ENCODE results near the gene MPPED2. TPM values are rescaled to one million over a fixed set of nuclear protein-coding genes. Genes with fewer than 3 reads are reported as not detected.

MPPED2 gene
- total and polyA plus RNA-seq, 2 donors (not counting 3 experiments of a cell fraction or from before 2014, with no cell fraction given) = not detected

DNA sequence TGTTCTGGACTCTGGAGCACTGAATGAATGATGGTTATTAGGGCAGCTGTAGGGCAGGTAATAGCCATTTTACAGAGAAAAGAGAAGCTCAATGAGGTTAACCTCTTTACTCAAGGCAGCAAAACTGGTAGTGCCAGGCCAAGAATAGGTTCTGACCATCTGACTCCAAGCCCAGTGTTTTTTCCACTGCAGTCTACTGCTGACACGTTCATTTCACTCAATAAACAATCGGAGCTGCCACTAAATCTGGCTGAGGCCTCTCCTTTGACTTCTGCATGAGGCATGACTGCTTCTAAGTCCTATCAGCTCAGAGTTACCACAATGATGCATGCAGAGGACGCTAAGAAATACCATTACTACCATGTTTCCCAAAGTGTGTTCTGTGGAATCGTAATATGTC lies 145.6 kb downstream of the MPPED2 start:
- Histone ChIP-seq H3K4me2 (ENCODE audit: insufficient read depth, low read length) (no peak overlapping the region), H3K27me3 (ENCODE audit: control insufficient read depth in 2 of 2, insufficient read depth in 2 of 2, low read length in 2 of 2) (no peaks in the 10 kb centered on the region), H2AFZ (ENCODE audit: low read depth, low read length) (no peak overlapping the region), H3K4me3 (replicated peaks in 1 of 3; ENCODE audit: insufficient read depth in 1 of 3, low read depth in 1 of 3, low read length in 3 of 3) (no peak overlapping the region), H3K9ac (replicated peaks; ENCODE audit: extremely low read depth, insufficient read depth, low read length) (no peak overlapping the region), H3K4me1 (ENCODE audit: control insufficient read depth, extremely low read depth, insufficient read depth, low read length) (no peaks in the 10 kb centered on the region), H4K20me1 (replicated peaks; ENCODE audit: control insufficient read depth, extremely low read depth, insufficient read depth, low read length) (no peaks in the 10 kb centered on the region), H3K79me2 (ENCODE audit: control insufficient read depth, insufficient read depth, low read length) (no peaks in the 10 kb centered on the region), H3K9me1 (replicated peaks; ENCODE audit: control insufficient read depth, extremely low read depth, insufficient read depth, low read length) (no peaks in the 10 kb centered on the region), H3K36me3 (ENCODE audit: control insufficient read depth in 2 of 2, extremely low read depth in 1 of 2, insufficient read depth in 2 of 2, low read length in 2 of 2) (no peaks in the 10 kb centered on the region), H3K9me3 (replicated peaks; ENCODE audit: control insufficient read depth, insufficient read depth, low read length) (no peaks in the 10 kb centered on the region), H3K27ac (ENCODE audit: insufficient read depth, low read depth, low read length) (no peak overlapping the region)
- dilution Hi-C loops (cut with MboI; ENCODE audit: extremely low pct_ligation_motif_present, low sequenced_read_pairs) (no loop called here), intact Hi-C loops (cut with micrococcal nuclease) (no loop called here)
- ChIA-PET POLR2A (no interaction called here), CTCF (no interaction called here)
- no TSS peak for BruUV-seq (replicated peaks)
- TF ChIP-seq JUN (IDR thresholded peaks at IDR 0.05; ENCODE audit: borderline replicate concordance, insufficient read depth, insufficient read length, low read depth) = no peak
- no peak for TF ChIP-seq GATA2 (IDR thresholded peaks at IDR 0.05; ENCODE audit: insufficient read depth, insufficient read length, low read depth, low read length)
- no peak for TF ChIP-seq POLR2A (IDR thresholded peaks at IDR 0.05; ENCODE audit: low read depth, low read length)
- TF ChIP-seq MYC (IDR thresholded peaks at IDR 0.05; ENCODE audit: low read depth, low read length) = no peak
- no peak for FAIRE-seq
- no peak for DNase-seq (ENCODE audit: low read depth, low spot score)

GRCh38 chr11:30436801-30437200 lies 149.4 kb downstream of the MPPED2 start:
- intact Hi-C loops (cut with micrococcal nuclease) (no loop called here), dilution Hi-C loops (cut with MboI; ENCODE audit: extremely low pct_ligation_motif_present, low sequenced_read_pairs) (no loop called here)
- Histone ChIP-seq H3K9me1 (replicated peaks; ENCODE audit: control insufficient read depth, extremely low read depth, insufficient read depth, low read length) (no peaks in the 10 kb centered on the region), H3K9me3 (replicated peaks; ENCODE audit: control insufficient read depth, insufficient read depth, low read length) (no peaks in the 10 kb centered on the region), H3K4me2 (ENCODE audit: insufficient read depth, low read length) (no peak overlapping the region), H3K4me3 (replicated peaks in 1 of 3; ENCODE audit: insufficient read depth in 1 of 3, low read depth in 1 of 3, low read length in 3 of 3) (no peak overlapping the region), H3K9ac (replicated peaks; ENCODE audit: extremely low read depth, insufficient read depth, low read length) (no peak overlapping the region), H3K36me3 (ENCODE audit: control insufficient read depth in 2 of 2, extremely low read depth in 1 of 2, insufficient read depth in 2 of 2, low read length in 2 of 2) (no peaks in the 10 kb centered on the region), H3K4me1 (ENCODE audit: control insufficient read depth, extremely low read depth, insufficient read depth, low read length) (no peaks in the 10 kb centered on the region), H4K20me1 (replicated peaks; ENCODE audit: control insufficient read depth, extremely low read depth, insufficient read depth, low read length) (no peaks in the 10 kb centered on the region), H3K27me3 (ENCODE audit: control insufficient read depth in 2 of 2, insufficient read depth in 2 of 2, low read length in 2 of 2) (no peaks in the 10 kb centered on the region), H3K27ac (ENCODE audit: insufficient read depth, low read depth, low read length) (no peak overlapping the region), H3K79me2 (ENCODE audit: control insufficient read depth, insufficient read depth, low read length) (no peaks in the 10 kb centered on the region), H2AFZ (ENCODE audit: low read depth, low read length) (no peak overlapping the region)
- ChIA-PET CTCF (no interaction called here), POLR2A (no interaction called here)
- no TSS peak for BruUV-seq (replicated peaks)
- TF ChIP-seq GATA2 (IDR thresholded peaks at IDR 0.05; ENCODE audit: insufficient read depth, insufficient read length, low read depth, low read length) (no peak), POLR2AphosphoS5 (IDR thresholded peaks at IDR 0.05; ENCODE audit: insufficient read depth, low read depth, low read length) (no peak)
- FAIRE-seq = no peak
- no peak for DNase-seq (ENCODE audit: low read depth, low spot score)
